HG03460 (cell line): ENCODE results near the gene IFITM1.
"Not testable (repeated sequence)": the region's sequence is repeated elsewhere in the genome, so short reads cannot be mapped to it uniquely, and the experiment has no call there.

Source experiments
- ATAC-seq: cut with Tn5 transposase; IDR thresholded peaks from one replicate; pipeline ENCODE4 v1.9.1; 2021; ENCODE audit not compliant: unreplicated experiment

Gene IFITM1

GRCh38 chr11:308740-309665, 4.8 kb upstream of the IFITM1 start:
- ATAC-seq: not testable (repeated sequence)

- ATAC-seq: not testable (repeated sequence)
These were observed 3.8 kb upstream of the IFITM1 start for GRCh38 chr11:309979-310572.

GRCh38 chr11:311013-311748, 2.7 kb upstream of the IFITM1 start:
- not testable (repeated sequence) for ATAC-seq

GRCh38 chr11:312092-312816, 1.6 kb upstream of the IFITM1 start:
- no peak for ATAC-seq

- no peak for ATAC-seq
These were observed 495 bp upstream of the IFITM1 start for GRCh38 chr11:313304-313786.

GRCh38 chr11:314554-314875, 675 bp downstream of the IFITM1 start:
- ATAC-seq: not testable (repeated sequence)

- ATAC-seq: no peak
These were observed 1.2 kb downstream of the IFITM1 start for GRCh38 chr11:315051-315481.

GRCh38 chr11:315516-315994, 1.7 kb downstream of the IFITM1 start:
- no peak for ATAC-seq

- no peak for ATAC-seq
These were observed 2.3 kb downstream of the IFITM1 start for GRCh38 chr11:316031-316701.

GRCh38 chr11:316891-317301, 3.1 kb downstream of the IFITM1 start:
- ATAC-seq: no peak

- ATAC-seq: not testable (repeated sequence)
These were observed 4.0 kb downstream of the IFITM1 start for GRCh38 chr11:317668-318404.

- ATAC-seq: not testable (repeated sequence)
These were observed 4.7 kb downstream of the IFITM1 start for GRCh38 chr11:318405-319120.

- not testable (repeated sequence) for ATAC-seq
These were observed 5.5 kb downstream of the IFITM1 start for GRCh38 chr11:319121-319887.

- not testable (repeated sequence) for ATAC-seq
These were observed 6.0 kb downstream of the IFITM1 start for GRCh38 chr11:319888-320273.

- ATAC-seq: no peak
These were observed 10.3 kb downstream of the IFITM1 start for GRCh38 chr11:324156-324555.

- ATAC-seq: not testable (repeated sequence)
These were observed 11.0 kb downstream of the IFITM1 start for GRCh38 chr11:324593-325517.
